HG02588 (cell line): ENCODE results near the gene ATP5PD.
"Not testable (repeated sequence)": the region's sequence is repeated elsewhere in the genome, so short reads cannot be mapped to it uniquely, and the experiment has no call there.

Experiments
- ATAC-seq: cut with Tn5 transposase; IDR thresholded peaks from one replicate; pipeline ENCODE4 v1.9.1; 2021; ENCODE audit warnings: mild to moderate bottlenecking, moderate library complexity; ENCODE audit not compliant: unreplicated experiment

Gene ATP5PD

DNA sequence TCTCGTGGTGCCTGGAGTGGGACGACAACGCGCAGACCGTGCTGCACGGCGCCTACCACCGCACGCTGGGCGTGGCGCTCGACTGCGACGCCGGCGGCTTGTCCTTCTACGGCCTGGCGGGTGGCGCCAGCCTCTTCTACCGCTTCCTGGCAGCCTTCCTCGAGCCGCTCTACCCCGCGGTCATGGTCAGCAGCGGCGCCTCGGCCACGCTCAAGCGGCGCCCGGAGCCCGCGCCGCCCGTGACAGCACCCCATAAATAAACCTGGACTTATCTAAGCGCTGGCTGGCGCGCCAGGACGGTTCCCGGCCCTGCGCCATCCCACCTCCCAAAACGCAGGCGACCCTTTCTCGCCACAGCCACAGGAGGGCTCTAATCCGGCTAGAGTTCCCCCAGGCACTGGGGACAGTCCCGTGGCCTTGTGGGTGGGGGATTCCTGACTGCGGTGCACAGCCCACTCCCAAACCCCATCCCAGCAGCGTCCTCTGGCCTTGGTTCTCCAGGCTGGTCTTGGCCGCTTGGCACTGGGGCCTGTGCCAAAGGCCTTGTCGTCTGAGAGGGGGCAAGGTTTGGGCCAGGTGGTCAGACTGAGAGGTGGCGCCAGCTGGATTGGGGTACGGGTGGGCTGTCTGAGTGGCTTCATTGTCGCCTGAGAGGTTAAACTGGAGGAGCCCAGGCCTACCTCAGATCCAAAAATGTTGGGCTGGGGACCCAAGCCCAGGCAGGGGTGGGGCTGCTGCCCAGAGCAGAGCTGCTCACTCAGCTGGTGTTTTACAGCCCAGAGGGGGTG is 30.9 kb upstream of the ATP5PD start:
- ATAC-seq, result no peak

DNA sequence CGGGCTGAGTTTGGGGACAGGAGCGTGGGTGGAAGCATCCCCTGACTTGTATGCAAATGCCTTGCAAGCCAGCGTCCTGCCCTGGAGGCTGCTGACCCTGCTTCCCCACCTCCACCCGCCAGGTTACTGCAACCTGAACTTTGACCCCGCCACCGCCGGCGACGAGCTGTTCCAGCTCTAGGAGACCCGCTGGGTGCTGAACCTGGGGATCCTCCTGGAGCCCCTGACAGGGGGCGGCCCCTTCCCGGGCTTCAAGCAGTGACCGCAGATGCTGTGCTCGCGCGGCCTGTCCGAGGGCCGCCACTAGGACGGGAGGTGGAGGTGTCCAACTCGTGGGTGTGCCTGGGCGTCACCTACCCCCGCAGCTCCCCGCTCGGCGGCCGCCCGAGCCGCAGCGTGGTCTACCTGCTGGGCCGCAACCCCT is 30.3 kb upstream of the ATP5PD start:
- ATAC-seq, result no peak

DNA sequence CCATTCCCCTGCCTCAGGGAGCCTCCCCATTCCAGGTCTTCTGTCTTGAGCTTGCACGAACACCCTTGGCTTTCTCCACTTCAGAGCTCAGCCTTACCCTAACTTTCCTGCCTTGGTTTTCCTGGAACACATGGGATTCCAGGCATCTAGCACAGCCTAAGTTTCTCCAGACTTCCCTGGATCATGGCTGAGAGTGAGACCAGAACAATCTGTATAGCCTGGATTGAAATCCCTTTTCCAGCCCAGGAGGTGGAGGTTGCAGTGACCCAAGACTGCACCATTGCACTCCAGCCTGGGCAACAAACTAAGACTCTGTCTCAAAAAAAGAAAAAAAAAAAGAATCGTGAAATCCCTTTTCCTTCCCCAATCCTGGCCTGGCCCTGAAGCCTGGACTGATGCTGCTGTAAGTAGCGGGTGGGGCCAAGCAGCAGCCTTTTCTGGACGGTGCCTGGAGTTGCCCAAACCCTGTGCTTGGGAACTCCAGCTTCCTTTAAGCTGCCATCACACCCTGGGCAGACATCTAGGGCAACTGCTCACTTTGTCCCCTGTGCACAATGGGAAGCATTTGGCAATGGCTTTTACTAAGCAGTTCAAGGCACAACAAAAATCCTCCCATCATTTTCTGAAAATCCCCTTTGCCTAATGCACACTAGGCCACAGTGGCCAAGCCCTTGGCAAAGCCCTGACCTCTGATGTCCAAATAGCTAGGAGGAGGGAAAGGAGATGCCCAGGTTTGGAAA is 29.0 kb upstream of the ATP5PD start:
- ATAC-seq, result no peak

DNA sequence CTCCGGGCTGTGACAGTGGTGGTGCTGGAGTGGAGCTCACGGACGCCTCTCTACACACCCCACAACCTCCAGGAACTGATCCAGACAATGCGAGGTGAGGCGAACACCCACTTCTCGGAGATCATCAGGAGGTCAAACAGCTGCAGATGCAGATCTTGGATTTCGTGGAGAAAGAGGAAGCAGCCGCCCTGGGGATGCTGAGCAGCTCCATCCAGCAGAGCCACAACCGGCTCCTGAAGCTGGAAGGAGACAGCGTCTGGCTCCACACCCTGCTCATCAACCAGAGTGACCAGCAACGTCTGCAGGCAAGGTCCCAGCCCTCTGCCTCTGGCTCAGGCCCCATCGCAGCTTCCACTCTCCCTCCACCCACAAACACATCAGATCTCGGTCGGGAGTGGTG is 27.8 kb upstream of the ATP5PD start:
- ATAC-seq, result no peak

DNA sequence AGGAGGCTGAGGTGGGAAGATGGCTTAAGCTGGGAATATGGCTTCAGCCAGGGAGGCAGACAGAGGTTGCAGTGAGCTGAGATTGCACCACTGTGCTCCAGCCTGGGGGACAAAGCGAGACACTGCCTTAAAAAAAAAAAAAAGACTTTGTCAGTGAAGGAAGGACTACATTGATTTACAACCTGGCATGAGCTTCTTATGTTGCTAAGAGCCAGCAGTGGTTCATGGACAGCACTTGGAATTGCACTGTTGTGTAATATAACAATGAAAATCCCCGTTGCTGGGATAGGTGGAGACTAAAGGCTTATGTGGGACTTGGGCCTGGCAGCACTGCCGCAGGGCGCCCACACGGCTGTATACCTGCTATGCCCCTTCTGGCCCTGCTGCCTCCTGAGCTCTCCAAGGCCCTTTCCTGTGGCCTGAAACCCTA is 26.9 kb upstream of the ATP5PD start:
- ATAC-seq, result no peak

DNA sequence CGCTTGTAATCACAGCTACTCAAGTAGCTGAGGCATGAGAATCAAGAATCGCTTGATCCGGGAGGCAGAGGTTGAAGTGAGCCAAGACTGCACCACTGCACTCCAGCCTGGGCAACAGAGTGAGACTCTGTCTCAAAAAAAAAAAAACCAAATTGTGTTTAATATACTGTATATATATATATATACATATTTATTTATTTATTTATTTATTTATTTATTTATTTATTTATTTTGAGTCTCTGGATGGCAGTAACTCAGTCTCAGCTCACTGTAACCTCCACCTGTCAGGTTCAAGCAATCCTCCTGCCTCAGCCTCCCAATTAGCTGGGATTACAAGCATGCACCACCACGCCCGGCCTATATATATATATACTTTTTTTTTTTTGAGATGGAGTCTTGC is 26.1 kb upstream of the ATP5PD start:
- not testable (repeated sequence) for ATAC-seq

DNA sequence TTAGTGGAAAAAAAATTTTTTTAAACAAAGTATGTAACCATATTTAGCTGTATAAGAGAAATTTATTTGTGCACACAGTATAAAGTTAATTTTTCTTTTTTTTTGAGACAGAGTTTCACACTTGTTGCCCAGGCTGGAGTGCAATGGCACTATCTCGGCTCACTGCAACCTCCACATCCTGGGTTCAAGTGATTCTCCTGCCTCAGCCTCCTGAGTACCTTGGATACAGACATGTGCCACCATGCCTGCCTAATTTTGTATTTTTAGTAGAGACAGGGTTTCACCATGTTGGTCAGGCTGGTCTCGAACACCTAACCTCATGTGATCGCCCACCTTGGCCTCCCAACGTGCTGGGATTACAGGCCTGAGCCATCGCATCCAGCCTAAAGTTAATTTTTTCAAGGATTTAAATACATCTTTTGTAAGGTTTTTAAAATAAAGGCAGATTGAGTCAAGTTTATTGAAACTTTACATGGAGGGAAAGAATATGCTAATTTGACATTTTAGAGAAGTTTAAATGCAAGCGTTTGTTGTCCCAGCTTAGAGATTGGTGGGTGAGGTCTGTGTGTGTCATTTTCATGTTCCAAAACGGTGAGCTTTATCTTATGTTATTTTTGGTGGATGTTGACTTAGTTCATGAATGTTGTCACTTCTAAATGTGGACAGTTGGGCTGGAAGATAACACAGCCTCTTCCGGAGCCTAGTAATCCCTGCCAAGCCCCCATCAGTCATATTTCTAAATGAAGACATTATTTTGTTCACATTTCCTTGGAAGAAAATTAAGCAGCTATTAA is 24.9 kb upstream of the ATP5PD start:
- ATAC-seq, result not testable (repeated sequence)

DNA sequence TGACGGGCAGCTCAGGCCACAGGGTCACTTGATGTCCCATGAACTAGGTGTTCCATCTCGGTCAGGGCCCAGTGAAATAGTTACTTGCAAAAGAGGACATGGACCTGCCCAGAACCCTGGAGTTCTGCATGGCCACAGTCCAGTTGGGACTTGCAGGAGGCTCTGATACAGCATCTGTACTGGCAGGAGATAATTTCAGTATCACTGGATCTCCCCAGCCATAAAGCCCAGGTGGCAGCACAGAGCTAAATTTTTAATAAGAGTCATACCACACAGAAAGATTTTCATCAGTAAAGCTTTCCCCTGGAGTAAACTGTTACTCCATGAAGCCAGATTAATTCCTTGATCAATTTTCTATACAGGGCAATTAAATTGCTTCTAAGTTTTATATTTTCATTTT is 23.0 kb upstream of the ATP5PD start:
- ATAC-seq, result no peak

DNA sequence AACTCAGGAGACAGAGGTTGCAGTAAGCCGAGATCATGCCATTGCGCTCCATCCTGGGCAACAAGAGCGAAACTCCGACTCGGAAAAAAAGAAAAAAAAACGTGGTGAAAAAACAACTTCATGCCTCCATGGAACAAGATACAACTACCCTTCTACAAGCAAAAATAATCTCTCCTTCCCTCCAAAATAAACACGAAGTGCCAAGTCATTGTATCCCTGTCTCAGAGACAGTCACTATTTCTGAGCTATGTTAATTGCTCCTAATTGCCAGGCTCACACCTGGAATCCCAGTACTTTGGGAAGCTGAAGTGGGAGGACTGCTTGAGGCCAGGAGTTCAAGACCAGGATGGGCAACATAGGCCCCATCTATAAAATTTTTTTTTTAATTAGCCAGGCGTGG is 22.0 kb upstream of the ATP5PD start:
- no peak for ATAC-seq

DNA sequence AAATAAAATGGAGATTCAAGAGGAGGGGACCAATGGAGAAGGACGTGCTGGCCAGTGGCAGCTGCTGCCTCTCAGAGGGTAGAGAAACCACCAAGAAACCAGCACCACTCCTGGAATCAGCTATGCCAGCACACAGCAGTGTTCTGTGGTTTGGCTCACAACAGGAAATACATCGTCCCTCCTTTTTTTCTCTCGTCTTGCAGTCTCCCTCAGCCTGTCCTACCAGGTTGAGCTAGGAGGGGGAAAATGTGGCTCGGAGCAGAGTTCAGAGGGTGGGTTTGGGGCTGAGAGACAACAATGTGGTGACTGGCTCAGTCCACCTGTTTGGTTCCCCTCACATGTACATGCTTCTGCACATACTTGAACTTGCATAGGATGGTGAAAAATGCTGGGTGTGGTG is 21.1 kb upstream of the ATP5PD start:
- ATAC-seq, result no peak

DNA sequence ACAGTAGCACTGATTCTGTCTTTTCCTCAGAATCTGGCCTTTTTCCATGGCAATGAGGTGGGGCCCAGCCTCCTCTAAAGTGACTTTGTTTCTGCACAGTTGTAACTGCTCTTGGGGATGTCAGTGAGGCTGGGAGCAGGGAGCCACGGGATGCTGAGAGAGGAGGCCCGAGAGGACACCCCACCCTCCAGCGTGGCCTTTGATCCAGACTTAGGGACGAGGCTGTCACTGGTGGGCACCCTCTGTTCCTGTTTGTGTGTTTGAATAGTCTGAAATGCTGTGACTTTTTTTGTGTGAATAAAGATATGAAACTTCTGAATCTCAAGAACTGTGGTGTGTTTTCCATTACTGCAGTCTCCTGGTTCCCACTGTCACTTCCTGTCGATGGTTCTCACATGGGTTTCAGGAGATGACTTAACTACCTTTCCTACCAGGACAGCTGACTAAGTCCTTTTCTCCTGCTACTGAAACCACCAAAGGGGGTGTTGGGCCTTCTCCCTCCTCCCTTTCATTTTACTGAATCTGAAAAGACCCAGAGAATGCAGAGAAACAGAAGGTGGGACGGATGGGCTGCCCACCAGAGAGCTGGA is 18.9 kb upstream of the ATP5PD start:
- no peak for ATAC-seq

DNA sequence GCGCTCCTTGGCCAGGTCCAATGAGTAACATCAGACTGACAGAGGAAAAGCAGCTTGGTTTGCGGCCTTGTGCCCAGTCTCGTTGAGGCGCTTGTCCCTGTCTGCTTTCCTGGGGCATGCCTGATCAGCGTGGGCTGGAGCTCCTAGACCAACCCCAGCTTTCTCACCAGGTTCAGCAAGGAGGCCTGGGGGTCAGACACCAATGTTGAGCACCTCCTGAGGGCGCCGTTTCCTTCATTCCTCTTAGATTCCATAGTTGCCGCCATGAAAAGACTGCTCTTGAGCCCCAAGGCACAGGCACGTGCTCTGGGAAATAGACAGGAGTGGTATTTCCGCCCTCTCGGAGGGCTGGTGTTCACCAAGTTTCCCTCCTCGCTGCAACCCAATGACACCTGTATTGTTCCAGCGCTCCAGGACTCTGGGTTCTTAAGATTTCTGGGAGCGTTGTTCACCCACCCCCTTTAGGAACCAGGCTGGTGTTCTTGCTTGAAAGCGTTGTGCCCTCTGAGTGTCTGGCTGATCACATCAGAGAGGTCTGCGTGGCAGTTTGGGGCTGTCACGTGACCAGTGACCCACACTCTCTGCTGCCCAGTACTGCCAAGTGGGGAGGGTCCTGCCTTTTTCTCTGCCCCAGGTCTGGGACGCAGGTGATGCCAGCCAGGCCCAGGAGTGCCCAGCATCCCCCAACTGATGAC is 18.2 kb upstream of the ATP5PD start:
- ATAC-seq, result no peak

DNA sequence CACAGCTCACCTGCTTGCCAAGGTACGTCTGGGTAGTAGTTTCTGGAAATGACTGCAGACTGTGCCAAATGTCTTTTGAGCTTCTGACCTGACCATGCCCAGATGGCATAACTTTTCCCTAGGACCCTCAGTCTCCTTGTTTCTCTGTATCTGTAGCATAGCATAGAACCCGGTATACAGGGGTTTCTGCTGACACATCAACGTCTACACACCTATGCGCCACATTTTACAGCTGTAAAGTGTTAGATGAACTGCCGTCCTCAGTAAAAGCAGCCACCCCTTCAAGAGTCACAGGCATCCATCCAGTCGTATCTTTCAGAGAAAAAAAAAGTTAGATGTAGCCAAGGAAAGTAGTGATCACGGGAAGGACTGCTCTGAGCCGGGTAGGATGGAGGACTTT is 17.7 kb upstream of the ATP5PD start:
- no peak for ATAC-seq

DNA sequence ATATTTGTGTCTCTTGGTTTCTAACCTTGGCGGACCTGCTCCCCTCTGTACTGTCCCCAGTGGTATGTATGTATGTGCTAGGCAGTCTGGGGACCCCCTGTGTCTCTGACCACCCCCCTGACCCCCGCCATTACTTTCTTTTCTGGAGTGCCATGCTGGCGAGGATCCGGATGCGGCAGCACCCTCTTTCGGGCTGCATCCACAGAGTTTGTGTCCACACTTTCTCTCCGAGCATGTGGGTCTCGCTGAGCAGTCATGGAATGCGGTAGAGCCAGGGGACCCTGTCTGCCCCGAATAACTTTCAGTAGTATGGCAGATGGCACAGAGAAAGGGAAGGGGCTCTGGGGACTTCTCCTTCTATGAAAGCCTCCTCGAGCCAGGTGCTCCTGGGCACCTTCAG is 17.3 kb upstream of the ATP5PD start:
- no peak for ATAC-seq

DNA sequence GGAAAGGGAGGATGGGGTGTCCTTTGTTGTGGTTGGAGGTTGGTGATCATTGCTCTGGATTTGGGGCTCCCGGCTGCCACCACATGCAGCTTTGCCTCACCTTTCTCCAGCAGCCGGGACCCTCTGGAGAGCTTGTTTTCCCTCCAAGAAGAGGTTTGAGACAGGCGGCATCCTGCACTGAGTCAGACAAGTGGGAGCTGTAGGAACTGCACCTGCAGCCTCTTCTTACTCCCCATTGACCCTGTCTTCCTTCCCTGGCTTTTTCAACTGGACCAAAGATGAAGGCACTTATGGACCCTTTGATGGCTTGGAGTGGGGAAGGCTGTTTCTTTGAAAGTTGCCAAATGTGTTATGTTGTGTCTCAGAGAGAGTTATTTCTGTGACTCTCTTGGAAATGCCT is 16.9 kb upstream of the ATP5PD start:
- ATAC-seq, result no peak

DNA sequence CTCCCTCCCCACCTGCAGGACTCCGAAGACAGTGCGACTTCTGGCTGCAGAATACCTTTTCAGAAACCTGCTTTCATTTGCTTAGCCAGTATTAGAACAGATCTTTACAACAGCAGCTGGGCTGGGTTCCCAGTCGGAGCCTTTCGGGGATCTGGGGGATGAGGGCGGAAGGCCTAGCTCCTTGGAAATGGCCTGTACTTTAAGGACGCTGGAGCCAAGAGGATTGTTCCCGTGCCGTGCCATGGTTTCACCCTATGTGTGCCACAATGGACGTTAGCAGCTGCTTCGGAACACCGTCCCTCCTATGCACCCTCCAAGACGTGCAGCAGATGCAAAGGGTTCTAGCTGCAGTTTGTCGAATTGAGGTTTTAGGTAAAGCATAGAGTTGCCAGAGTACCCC is 16.4 kb upstream of the ATP5PD start:
- no peak for ATAC-seq

DNA sequence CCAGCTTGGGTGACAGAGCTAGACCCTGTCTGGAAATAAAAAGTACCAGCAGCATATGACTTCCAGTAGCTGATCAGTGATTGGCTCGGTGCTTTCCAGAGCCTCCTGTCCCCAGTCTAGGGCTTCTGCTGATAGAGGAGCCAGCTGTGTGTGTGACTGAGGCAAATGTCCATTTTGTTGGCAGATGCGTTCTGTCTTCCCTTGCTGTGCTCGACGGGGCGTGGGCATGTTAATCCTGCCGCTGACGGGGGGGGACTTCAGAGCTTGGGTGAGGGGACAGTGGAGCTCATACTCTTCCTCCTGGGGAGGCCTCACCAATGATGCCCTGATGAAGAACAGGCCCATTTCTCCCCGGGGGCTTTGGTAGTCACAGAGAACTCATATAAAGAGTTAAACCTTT is 14.8 kb upstream of the ATP5PD start:
- ATAC-seq, result no peak

DNA sequence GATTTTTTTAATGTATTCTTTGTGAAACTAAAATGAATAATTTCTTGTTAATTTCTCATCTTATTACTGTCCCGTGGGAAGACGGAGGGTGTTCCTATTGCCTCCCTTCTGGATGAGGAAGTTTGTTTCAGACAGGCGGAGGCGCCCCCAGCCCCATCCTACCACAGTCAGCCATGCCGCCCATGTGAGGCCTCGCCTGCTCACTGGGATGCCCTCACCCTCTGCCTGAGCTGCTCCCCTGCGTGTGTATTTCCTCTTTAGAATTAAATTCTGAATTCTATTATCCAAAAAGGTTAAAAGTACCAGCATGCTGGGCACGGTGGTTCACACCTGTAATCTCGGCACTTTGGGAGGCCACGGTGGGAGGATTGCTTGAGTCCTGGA is 14.3 kb upstream of the ATP5PD start:
- no peak for ATAC-seq

DNA sequence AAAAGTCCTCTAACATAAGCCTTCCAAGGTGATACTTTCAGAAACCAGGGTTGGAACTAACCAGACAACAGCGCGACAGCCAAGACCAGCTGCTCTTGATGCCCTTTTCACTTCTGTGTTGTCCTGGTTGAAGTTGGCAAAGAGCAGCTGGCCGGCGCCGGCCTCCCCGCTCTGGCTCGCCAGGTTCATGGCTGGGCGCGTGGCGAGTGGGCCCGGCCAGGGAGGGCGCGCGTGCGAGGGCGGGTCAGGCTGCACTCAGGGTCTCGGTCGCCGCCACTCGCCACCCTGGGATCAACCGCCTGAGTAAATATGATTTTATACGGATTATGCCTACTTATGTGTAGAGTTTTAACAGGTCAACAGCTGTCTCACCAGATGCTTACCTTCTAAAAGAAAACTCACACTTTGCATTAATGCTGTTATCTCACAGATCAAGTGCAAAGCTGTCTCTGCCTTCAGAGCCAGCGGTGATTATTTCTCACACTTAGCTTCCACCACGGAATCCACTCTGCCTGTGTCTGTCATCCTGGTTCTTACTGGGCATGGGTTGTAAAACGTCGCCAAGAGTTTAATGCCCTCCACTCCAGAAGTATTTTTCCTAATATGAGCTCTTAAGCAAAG is 13.8 kb upstream of the ATP5PD start:
- ATAC-seq, result no peak
